ENCODE data around the gene HDLBP.
"Not testable (repeated sequence)": the region's sequence is repeated elsewhere in the genome, so short reads cannot be mapped to it uniquely, and the experiment has no call there.

HDLBP gene

GRCh38 chr2:241209271-241209670, 106.2 kb downstream of the HDLBP start:
- no peak for DNase-seq (ENCODE audit: low read depth in 2 of 2)

GRCh38 chr2:241208058-241208457, 107.4 kb downstream of the HDLBP start:
- no peak for DNase-seq (ENCODE audit: low read depth in 2 of 2)

- DNase-seq (ENCODE audit: low read depth in 2 of 2) = no peak
Observed at GRCh38 chr2:241207641-241208040, 107.8 kb downstream of the HDLBP start.

- DNase-seq (ENCODE audit: low read depth in 2 of 2) = no peak
Observed at GRCh38 chr2:241207151-241207550, 108.3 kb downstream of the HDLBP start.

- DNase-seq (ENCODE audit: low read depth in 2 of 2) = no peak
Observed at GRCh38 chr2:241205086-241205485, 110.4 kb downstream of the HDLBP start.

GRCh38 chr2:241204490-241204889, 111.0 kb downstream of the HDLBP start:
- DNase-seq (ENCODE audit: low read depth in 2 of 2) = no peak

GRCh38 chr2:241204010-241204384, 111.5 kb downstream of the HDLBP start:
- no peak for DNase-seq (ENCODE audit: low read depth in 2 of 2)

GRCh38 chr2:241203218-241204009, 112.1 kb downstream of the HDLBP start:
- DNase-seq (ENCODE audit: low read depth in 2 of 2) = no peak

- no peak for DNase-seq (ENCODE audit: low read depth in 2 of 2)
Observed at GRCh38 chr2:241202681-241203080, 112.8 kb downstream of the HDLBP start.

- DNase-seq (ENCODE audit: low read depth in 2 of 2) = no peak
Observed at GRCh38 chr2:241202268-241202585, 113.2 kb downstream of the HDLBP start.

GRCh38 chr2:241201445-241202267, 113.8 kb downstream of the HDLBP start:
- DNase-seq (ENCODE audit: low read depth in 2 of 2) = no peak

- no peak for DNase-seq (ENCODE audit: low read depth in 2 of 2)
Observed at GRCh38 chr2:241200822-241201395, 114.6 kb downstream of the HDLBP start.

- DNase-seq (ENCODE audit: low read depth in 2 of 2) = no peak
Observed at GRCh38 chr2:241199897-241200821, 115.3 kb downstream of the HDLBP start.

- no peak for DNase-seq (ENCODE audit: low read depth in 2 of 2)
Observed at GRCh38 chr2:241199286-241199685, 116.2 kb downstream of the HDLBP start.

- no peak for DNase-seq (ENCODE audit: low read depth in 2 of 2)
Observed at GRCh38 chr2:241198381-241199279, 116.8 kb downstream of the HDLBP start.

- DNase-seq (ENCODE audit: low read depth in 2 of 2) = no peak
Observed at GRCh38 chr2:241197947-241198346, 117.5 kb downstream of the HDLBP start.

GRCh38 chr2:241197246-241197645, 118.2 kb downstream of the HDLBP start:
- DNase-seq (ENCODE audit: low read depth in 2 of 2) = not testable (repeated sequence)

GRCh38 chr2:241195506-241196130, 119.9 kb downstream of the HDLBP start:
- no peak for DNase-seq (ENCODE audit: low read depth in 2 of 2)

GRCh38 chr2:241194811-241195210, 120.7 kb downstream of the HDLBP start:
- DNase-seq (ENCODE audit: low read depth in 2 of 2) = no peak

- no peak for DNase-seq (ENCODE audit: low read depth in 2 of 2)
Observed at GRCh38 chr2:241193271-241193670, 122.2 kb downstream of the HDLBP start.
